ENCODE data around the gene ACY1. TPM values are rescaled to one million over a fixed set of nuclear protein-coding genes. Genes with fewer than 3 reads are reported as not detected.

ACY1 gene
- polyA plus RNA-seq, 1 donor (not counting 4 experiments of a cell fraction or from before 2014, with no cell fraction given): 71.8 TPM

GRCh38 chr3:52002748-52003147 is 19.4 kb downstream of the ACY1 start:
- dilution Hi-C loops (cut with MboI; ENCODE audit: extremely low pct_ligation_motif_present, low sequenced_read_pairs): no loop called here
- Histone ChIP-seq H3K4me2 (ENCODE audit: control insufficient read depth, extremely low read depth, insufficient read depth, low read depth, low read length) (no peak overlapping the region), H3K79me2 (ENCODE audit: control insufficient read depth, insufficient read depth, low read length) (no peaks in the 10 kb centered on the region), H3K9me1 (ENCODE audit: control insufficient read depth, extremely low read depth, insufficient read depth, low read length) (no peaks in the 10 kb centered on the region), H3K27me3 (ENCODE audit: control insufficient read depth, extremely low read depth, insufficient read depth, low read length) (no peaks in the 10 kb centered on the region), H3K27ac (ENCODE audit: control insufficient read depth, insufficient read depth, low read length) (no peak overlapping the region), H3K4me1 (ENCODE audit: control insufficient read depth, extremely low read depth, insufficient read depth, low read length) (peaks cover 30% of the 10 kb centered on the region), H3K36me3 (ENCODE audit: control insufficient read depth in 2 of 2, extremely low read depth in 1 of 2, insufficient read depth in 2 of 2, low read length in 2 of 2) (no peaks in the 10 kb centered on the region), H3K9me3 (ENCODE audit: control insufficient read depth, low read depth, low read length) (no peaks in the 10 kb centered on the region), H4K20me1 (ENCODE audit: control insufficient read depth, extremely low read depth, insufficient read depth, low read length) (no peaks in the 10 kb centered on the region), H2AFZ (ENCODE audit: control insufficient read depth, low read length) (no peak overlapping the region), H3K9ac (ENCODE audit: control insufficient read depth, extremely low read depth, insufficient read depth, low read length) (no peak overlapping the region), H3K4me3 (ENCODE audit: control insufficient read depth in 2 of 3, extremely low read depth in 1 of 3, insufficient read depth in 2 of 3, low read depth in 1 of 3, low read length in 3 of 3) (no peak overlapping the region)
- FAIRE-seq (no peak), DNase-seq (ENCODE audit: low read depth, low spot score) (no peak)
- TF ChIP-seq CTCF (optimal IDR thresholded peaks at IDR 0.05 in 1 of 3, IDR thresholded peaks at IDR 0.05 in 1 of 3, conservative IDR thresholded peaks at IDR 0.05 in 1 of 3; ENCODE audit: extremely low read depth in 1 of 3, insufficient read depth in 2 of 3, low read length in 3 of 3): no peak
- TF ChIP-seq EZH2 (IDR thresholded peaks at IDR 0.05; ENCODE audit: low read length): no peak

- peaks cover 24% of the 10 kb centered on the region for H3K4me1 ChIP-seq (ENCODE audit: control insufficient read depth, extremely low read depth, insufficient read depth, low read length)
- DNase-seq (ENCODE audit: low read depth, low spot score) (no peak), FAIRE-seq (peak; percentile 9)
- dilution Hi-C loops (cut with MboI; ENCODE audit: extremely low pct_ligation_motif_present, low sequenced_read_pairs): no loop called here
- H3K9me1 ChIP-seq (ENCODE audit: control insufficient read depth, extremely low read depth, insufficient read depth, low read length): no peaks in the 10 kb centered on the region
- no peak overlapping the region for H3K4me2 ChIP-seq (ENCODE audit: control insufficient read depth, extremely low read depth, insufficient read depth, low read depth, low read length)
- no peaks in the 10 kb centered on the region for H3K36me3 ChIP-seq (ENCODE audit: control insufficient read depth in 2 of 2, extremely low read depth in 1 of 2, insufficient read depth in 2 of 2, low read length in 2 of 2)
- H2AFZ ChIP-seq (ENCODE audit: control insufficient read depth, low read length): no peak overlapping the region
- H3K9ac ChIP-seq (ENCODE audit: control insufficient read depth, extremely low read depth, insufficient read depth, low read length): no peak overlapping the region
- H3K27me3 ChIP-seq (ENCODE audit: control insufficient read depth, extremely low read depth, insufficient read depth, low read length): no peaks in the 10 kb centered on the region
- peak in 2 of 3 experiments; percentile 17 to 30 for TF ChIP-seq CTCF (optimal IDR thresholded peaks at IDR 0.05 in 1 of 3, IDR thresholded peaks at IDR 0.05 in 1 of 3, conservative IDR thresholded peaks at IDR 0.05 in 1 of 3; ENCODE audit: extremely low read depth in 1 of 3, insufficient read depth in 2 of 3, low read length in 3 of 3)
- no peak for TF ChIP-seq EZH2 (IDR thresholded peaks at IDR 0.05; ENCODE audit: low read length)
- H3K27ac ChIP-seq (ENCODE audit: control insufficient read depth, insufficient read depth, low read length): no peak overlapping the region
- H3K9me3 ChIP-seq (ENCODE audit: control insufficient read depth, low read depth, low read length): no peaks in the 10 kb centered on the region
- no peak overlapping the region for H3K4me3 ChIP-seq (ENCODE audit: control insufficient read depth in 2 of 3, extremely low read depth in 1 of 3, insufficient read depth in 2 of 3, low read depth in 1 of 3, low read length in 3 of 3)
- H3K79me2 ChIP-seq (ENCODE audit: control insufficient read depth, insufficient read depth, low read length): no peaks in the 10 kb centered on the region
- no peaks in the 10 kb centered on the region for H4K20me1 ChIP-seq (ENCODE audit: control insufficient read depth, extremely low read depth, insufficient read depth, low read length)
Observed at GRCh38 chr3:52004163-52004787, 20.9 kb downstream of the ACY1 start.
